Measurements from ENCODE around the gene D2HGDH.
"Not testable (repeated sequence)": the region's sequence is repeated elsewhere in the genome, so short reads cannot be mapped to it uniquely, and the experiment has no call there.

DNA sequence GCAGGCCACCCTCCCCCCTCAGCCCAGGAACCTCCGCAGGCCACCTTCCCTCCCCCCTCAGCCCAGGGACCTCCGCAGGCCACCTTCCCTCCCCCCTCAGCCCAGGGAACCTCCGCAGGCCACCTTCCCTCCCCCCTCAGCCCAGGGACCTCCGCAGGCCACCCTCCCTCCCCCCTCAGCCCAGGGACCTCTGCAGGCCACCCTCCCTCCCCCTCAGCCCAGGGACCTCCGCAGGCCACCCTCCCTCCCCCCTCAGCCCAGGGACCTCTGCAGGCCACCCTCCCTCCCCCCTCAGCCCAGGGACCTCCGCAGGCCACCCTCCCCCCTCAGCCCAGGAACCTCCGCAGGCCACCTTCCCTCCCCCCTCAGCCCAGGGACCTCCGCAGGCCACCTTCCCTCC, 71.8 kb downstream of the D2HGDH start:
- TF ChIP-seq, protein P1, sequence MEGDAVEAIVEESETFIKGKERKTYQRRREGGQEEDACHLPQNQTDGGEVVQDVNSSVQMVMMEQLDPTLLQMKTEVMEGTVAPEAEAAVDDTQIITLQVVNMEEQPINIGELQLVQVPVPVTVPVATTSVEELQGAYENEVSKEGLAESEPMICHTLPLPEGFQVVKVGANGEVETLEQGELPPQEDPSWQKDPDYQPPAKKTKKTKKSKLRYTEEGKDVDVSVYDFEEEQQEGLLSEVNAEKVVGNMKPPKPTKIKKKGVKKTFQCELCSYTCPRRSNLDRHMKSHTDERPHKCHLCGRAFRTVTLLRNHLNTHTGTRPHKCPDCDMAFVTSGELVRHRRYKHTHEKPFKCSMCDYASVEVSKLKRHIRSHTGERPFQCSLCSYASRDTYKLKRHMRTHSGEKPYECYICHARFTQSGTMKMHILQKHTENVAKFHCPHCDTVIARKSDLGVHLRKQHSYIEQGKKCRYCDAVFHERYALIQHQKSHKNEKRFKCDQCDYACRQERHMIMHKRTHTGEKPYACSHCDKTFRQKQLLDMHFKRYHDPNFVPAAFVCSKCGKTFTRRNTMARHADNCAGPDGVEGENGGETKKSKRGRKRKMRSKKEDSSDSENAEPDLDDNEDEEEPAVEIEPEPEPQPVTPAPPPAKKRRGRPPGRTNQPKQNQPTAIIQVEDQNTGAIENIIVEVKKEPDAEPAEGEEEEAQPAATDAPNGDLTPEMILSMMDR (IDR thresholded peaks at IDR 0.05 in 4 of 5, conservative IDR thresholded peaks at IDR 0.05 in 1 of 5) = not testable (repeated sequence)
- TF ChIP-seq POLR2A (IDR thresholded peaks at IDR 0.05) = not testable (repeated sequence)
